MM.1S (cell line): ENCODE results near the gene TSPAN1.
A peak's percentile ranks its signal among the peaks of the same experiment; 100 is the strongest.

ENCODE experiments used
- DNase-seq: peaks from one replicate; pipeline ENCODE4 v3.0.0-alpha.2; 2015
- H2AFZ ChIP-seq: fragments of 300-600 bp; sonication (generic); 2 replicates; pipeline ENCODE4 v1.6.0; 2016; ENCODE audit warnings: antibody characterized with exemption, low read length
- H3F3A ChIP-seq: fragments of 300-600 bp; sonication (generic); 2 replicates; pipeline ENCODE4 v1.6.1; 2016; ENCODE audit warnings: mild to moderate bottlenecking, antibody characterized with exemption, low read length, moderate library complexity, mixed read lengths; ENCODE audit not compliant: insufficient read depth
- H3K27ac ChIP-seq: fragments of 300-600 bp; sonication (generic); 2 replicates; pipeline ENCODE4 v1.5.1; 2016; ENCODE audit warnings: mild to moderate bottlenecking, low read length
- H3K27me3 ChIP-seq: fragments of 300-600 bp; sonication (generic); replicated peaks from 2 replicates; pipeline ENCODE4 v1.6.0; 2016; ENCODE audit warnings: low read length; ENCODE audit not compliant: insufficient read depth
- H3K36me3 ChIP-seq: fragments of 300-600 bp; sonication (generic); replicated peaks from 2 replicates; pipeline ENCODE4 v1.6.1; 2016; ENCODE audit warnings: mild to moderate bottlenecking, low read length, mixed read lengths; ENCODE audit not compliant: insufficient read depth
- H3K4me1 ChIP-seq: fragments of 300-600 bp; sonication (generic); 2 replicates; pipeline ENCODE4 v1.6.1; 2016; ENCODE audit warnings: low read length, mixed read lengths
- H3K4me2 ChIP-seq: fragments of 300-600 bp; sonication (generic); 2 replicates; pipeline ENCODE4 v1.6.0; 2016; ENCODE audit warnings: low read depth, low read length
- H3K4me3 ChIP-seq: fragments of 300-600 bp; sonication (generic); 2 replicates; pipeline ENCODE4 v1.5.1; 2016; ENCODE audit warnings: low read length, mixed read lengths
- H3K79me2 ChIP-seq: fragments of 300-600 bp; sonication (generic); 2 replicates; pipeline ENCODE4 v1.6.1; 2016; ENCODE audit warnings: mixed run types, low read length, mixed read lengths
- H3K9ac ChIP-seq: fragments of 300-600 bp; sonication (generic); 2 replicates; pipeline ENCODE4 v1.6.1; 2016; ENCODE audit warnings: low read length, mixed read lengths
- H3K9me2 ChIP-seq: fragments of 300-600 bp; sonication (generic); replicated peaks from 2 replicates; pipeline ENCODE4 v1.6.1; 2016; ENCODE audit warnings: mild to moderate bottlenecking, low read length, mixed read lengths; ENCODE audit not compliant: insufficient read depth
- H3K9me3 ChIP-seq: fragments of 300-600 bp; sonication (generic); replicated peaks from 2 replicates; pipeline ENCODE4 v1.6.1; 2016; ENCODE audit warnings: mild to moderate bottlenecking, low read length, mixed read lengths; ENCODE audit not compliant: insufficient read depth
- H4K20me1 ChIP-seq: fragments of 300-600 bp; sonication (generic); 2 replicates; pipeline ENCODE4 v1.6.1; 2016; ENCODE audit warnings: mild to moderate bottlenecking, low read length, moderate library complexity, mixed read lengths; ENCODE audit not compliant: insufficient read depth
- EZH2 ChIP-seq: fragments of 300-600 bp; sonication (generic); optimal IDR thresholded peaks from 2 replicates; pipeline ENCODE3; 2017; ENCODE audit warnings: low read depth, mild to moderate bottlenecking, antibody characterized with exemption, low read length, mixed read lengths
- EZH2phosphoT487 ChIP-seq: fragments of 300-600 bp; sonication (generic); IDR thresholded peaks from 2 replicates; pipeline ENCODE4 v1.6.1; 2018; ENCODE audit warnings: antibody characterized with exemption, low read length
- TF ChIP-seq, protein P1 (sequence below): fragments of 300-600 bp; sonication (generic); IDR thresholded peaks from 2 replicates; pipeline ENCODE4 v1.5.1; 2016; ENCODE audit warnings: antibody characterized with exemption, low read length, mixed read lengths

TSPAN1 gene

DNA sequence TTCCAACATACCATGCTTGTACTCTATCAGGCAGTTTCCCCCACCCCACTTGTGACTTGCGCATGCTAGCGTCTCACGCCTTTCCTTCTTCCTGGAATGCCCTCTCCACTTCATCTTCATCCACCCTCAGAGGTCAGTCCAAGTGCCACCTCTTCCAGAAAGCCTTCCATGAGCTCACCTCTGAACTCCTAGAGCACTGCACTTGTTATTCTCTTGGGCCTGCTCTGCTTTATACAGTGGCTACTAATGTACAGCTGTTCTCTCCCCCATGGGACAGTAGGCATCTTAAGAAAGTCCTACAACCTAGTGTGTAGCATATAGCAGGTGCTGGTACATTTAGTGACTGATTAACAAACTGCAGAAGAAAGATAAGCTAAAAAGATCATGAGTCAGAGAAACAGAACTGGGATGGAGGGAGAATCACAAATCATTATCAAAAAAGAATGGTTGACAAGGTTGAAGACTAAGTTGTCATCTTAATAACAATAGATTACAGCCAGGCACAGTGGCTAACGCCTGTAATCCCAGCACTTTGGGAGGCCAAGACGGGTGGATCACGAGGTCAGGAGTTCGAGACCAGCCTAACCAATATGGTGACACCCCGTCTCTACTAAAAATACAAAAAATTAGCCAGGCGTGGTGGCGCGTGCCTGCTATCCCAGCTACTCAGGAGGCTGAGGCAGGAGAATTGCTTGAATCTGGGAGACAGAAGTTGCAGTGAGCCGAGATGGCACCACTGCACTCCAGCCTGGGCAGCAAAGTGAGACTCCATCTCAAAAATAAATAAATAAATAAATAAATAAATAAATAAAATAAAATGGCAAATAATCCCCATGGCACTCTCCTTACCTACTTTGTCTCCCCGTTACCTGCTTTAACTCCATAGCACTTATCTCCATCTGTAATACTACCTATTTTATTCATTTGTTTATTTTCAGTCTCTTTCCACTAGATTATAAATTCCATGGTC, 16.3 kb upstream of the TSPAN1 start:
- H3K4me3 ChIP-seq, result peak overlapping the region; percentile 49; the same call in 1 of the 2 replicates
- no peaks in the 10 kb centered on the region for H3K9me3 ChIP-seq
- TF ChIP-seq, protein P1, sequence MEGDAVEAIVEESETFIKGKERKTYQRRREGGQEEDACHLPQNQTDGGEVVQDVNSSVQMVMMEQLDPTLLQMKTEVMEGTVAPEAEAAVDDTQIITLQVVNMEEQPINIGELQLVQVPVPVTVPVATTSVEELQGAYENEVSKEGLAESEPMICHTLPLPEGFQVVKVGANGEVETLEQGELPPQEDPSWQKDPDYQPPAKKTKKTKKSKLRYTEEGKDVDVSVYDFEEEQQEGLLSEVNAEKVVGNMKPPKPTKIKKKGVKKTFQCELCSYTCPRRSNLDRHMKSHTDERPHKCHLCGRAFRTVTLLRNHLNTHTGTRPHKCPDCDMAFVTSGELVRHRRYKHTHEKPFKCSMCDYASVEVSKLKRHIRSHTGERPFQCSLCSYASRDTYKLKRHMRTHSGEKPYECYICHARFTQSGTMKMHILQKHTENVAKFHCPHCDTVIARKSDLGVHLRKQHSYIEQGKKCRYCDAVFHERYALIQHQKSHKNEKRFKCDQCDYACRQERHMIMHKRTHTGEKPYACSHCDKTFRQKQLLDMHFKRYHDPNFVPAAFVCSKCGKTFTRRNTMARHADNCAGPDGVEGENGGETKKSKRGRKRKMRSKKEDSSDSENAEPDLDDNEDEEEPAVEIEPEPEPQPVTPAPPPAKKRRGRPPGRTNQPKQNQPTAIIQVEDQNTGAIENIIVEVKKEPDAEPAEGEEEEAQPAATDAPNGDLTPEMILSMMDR, result no peak
- TF ChIP-seq EZH2, result no peak
- TF ChIP-seq EZH2phosphoT487, result no peak
- no peak for DNase-seq
- no peaks in the 10 kb centered on the region for H4K20me1 ChIP-seq
- peaks cover 17% of the 10 kb centered on the region for H3F3A ChIP-seq
- H3K4me1 ChIP-seq, result peaks cover 22% of the 10 kb centered on the region
- H3K27ac ChIP-seq, result peak overlapping the region; percentile 81
- H3K36me3 ChIP-seq, result no peaks in the 10 kb centered on the region
- no peaks in the 10 kb centered on the region for H3K79me2 ChIP-seq
- no peaks in the 10 kb centered on the region for H3K27me3 ChIP-seq
- peak overlapping the region; percentile 54; the same call in 1 of the 2 replicates for H3K9ac ChIP-seq
- no peaks in the 10 kb centered on the region for H3K9me2 ChIP-seq
- H3K4me2 ChIP-seq, result peak overlapping the region; percentile 96; the same call in 1 of the 2 replicates
- H2AFZ ChIP-seq, result peak overlapping the region; percentile 36

DNA sequence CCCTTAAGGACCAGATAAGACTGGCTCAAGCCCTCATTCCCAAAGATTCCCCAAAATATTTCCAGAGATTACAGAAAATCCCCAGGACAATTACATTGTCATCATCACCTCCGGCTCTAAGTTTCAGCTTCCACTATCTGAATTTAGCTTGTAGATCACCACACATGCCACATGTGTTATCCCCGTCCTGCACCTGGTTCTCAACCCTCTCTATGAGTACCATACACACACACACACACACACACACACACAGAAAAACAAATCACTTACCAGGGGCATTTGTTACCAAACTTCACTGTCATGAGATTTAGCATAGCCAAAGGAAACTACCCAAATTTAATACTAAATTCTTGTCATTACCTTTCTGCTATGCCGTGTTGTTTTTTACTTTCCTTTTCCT, 15.4 kb upstream of the TSPAN1 start:
- Histone ChIP-seq H2AFZ (peak overlapping the region; percentile 36), H3K27me3 (no peaks in the 10 kb centered on the region), H3K4me2 (peak overlapping the region; percentile 96), H3K9me3 (no peaks in the 10 kb centered on the region), H3K9me2 (no peaks in the 10 kb centered on the region), H3K27ac (peak overlapping the region; percentile 81), H4K20me1 (no peaks in the 10 kb centered on the region), H3K9ac (peak overlapping the region; percentile 54), H3F3A (peaks cover 17% of the 10 kb centered on the region), H3K4me3 (peak overlapping the region; percentile 49), H3K36me3 (no peaks in the 10 kb centered on the region), H3K79me2 (no peaks in the 10 kb centered on the region), H3K4me1 (peaks cover 22% of the 10 kb centered on the region)
- no peak for TF ChIP-seq EZH2
- TF ChIP-seq EZH2phosphoT487, result no peak
- TF ChIP-seq, protein P1, result no peak
- DNase-seq, result peak; percentile 76

- peak; percentile 64 for DNase-seq
- peaks cover 22% of the 10 kb centered on the region for H3K4me1 ChIP-seq
- no peaks in the 10 kb centered on the region for H3K79me2 ChIP-seq
- no peaks in the 10 kb centered on the region for H3K9me3 ChIP-seq
- H3K4me3 ChIP-seq, result peak overlapping the region; percentile 49
- H2AFZ ChIP-seq, result peak overlapping the region; percentile 36
- TF ChIP-seq, protein P1, result no peak
- TF ChIP-seq EZH2 (no peak), EZH2phosphoT487 (no peak)
- no peaks in the 10 kb centered on the region for H3K36me3 ChIP-seq
- peak overlapping the region; percentile 96 for H3K4me2 ChIP-seq
- H3K27me3 ChIP-seq, result no peaks in the 10 kb centered on the region
- no peaks in the 10 kb centered on the region for H3K9me2 ChIP-seq
- H3K27ac ChIP-seq, result peak overlapping the region; percentile 81
- peaks cover 17% of the 10 kb centered on the region for H3F3A ChIP-seq
- H3K9ac ChIP-seq, result peak overlapping the region; percentile 54
- no peaks in the 10 kb centered on the region for H4K20me1 ChIP-seq
These were observed 14.7 kb upstream of the TSPAN1 start for GRCh38 chr1:46160212-46160611.
